Heart left ventricle (tissue), 13 donors: ENCODE results near the gene RAB33B.

ENCODE experiments used
- CTCF ChIP-seq, 12 donors: fragments of 200-600 bp; sonication (generic) in 4 of 12; IDR thresholded peaks; one replicate each; pipeline versions ENCODE4 v1.5.0 to v1.8.0; 2018 to 2022; ENCODE audit warnings: antibody characterized with exemption in 12 of 12, mild to moderate bottlenecking in 5 of 12
- POLR2A ChIP-seq, 2 donors: fragments of 450-650 bp; IDR thresholded peaks; one replicate each; pipeline ENCODE4 v1.6.1; 2017; ENCODE audit warnings: antibody characterized with exemption in 2 of 2, mild to moderate bottlenecking in 2 of 2, moderate library complexity in 2 of 2
- donor health status: ischemic (EF 13 %, LVEDD 7.1; RV severe dilation, severe dysfunction).
- donor health status: DM: no; HTN: yes; CAD: no.
- donor health status: DM: no; HTN: no; CAD: no.
- donor health status: ischemic (EF 25% LVEDD 6.9; RV normal size, moderate dysfunction).
- donor health status: ischemic (EF 25% LVEDD 5.7; RV mildly dilated, moderate dysfunction).
- donor health status: ischemic (EF 35%, LVEDD 5.7; RV mildly dilated, moderate dysfunction).
- donor health status: nonischemic (EF 11% LVEDD 7.7; RV severe dilation, severe dysfunction).
- donor health status: DM: yes; HTN: yes; CAD: no.
- donor health status: PGD.
- donor health status: ischemic (EF 29% LVEDD 5.4; RV normal size, mild dysfunction).
- donor health status: nonischemic (EF 23%, LVEDD 6.1; RV moderate dilation, normal function).

GRCh38 chr4:139470997-139471665 is 17.2 kb downstream of the RAB33B start:
- no peak for TF ChIP-seq CTCF (IDR thresholded peaks at IDR 0.05)
- TF ChIP-seq POLR2A (IDR thresholded peaks at IDR 0.05): no peak
